ENCODE data around the gene PXT1.
A peak's percentile ranks its signal among the peaks of the same experiment; 100 is the strongest.
"Not testable (repeated sequence)": the region's sequence is repeated elsewhere in the genome, so short reads cannot be mapped to it uniquely, and the experiment has no call there.

PXT1 gene

DNA sequence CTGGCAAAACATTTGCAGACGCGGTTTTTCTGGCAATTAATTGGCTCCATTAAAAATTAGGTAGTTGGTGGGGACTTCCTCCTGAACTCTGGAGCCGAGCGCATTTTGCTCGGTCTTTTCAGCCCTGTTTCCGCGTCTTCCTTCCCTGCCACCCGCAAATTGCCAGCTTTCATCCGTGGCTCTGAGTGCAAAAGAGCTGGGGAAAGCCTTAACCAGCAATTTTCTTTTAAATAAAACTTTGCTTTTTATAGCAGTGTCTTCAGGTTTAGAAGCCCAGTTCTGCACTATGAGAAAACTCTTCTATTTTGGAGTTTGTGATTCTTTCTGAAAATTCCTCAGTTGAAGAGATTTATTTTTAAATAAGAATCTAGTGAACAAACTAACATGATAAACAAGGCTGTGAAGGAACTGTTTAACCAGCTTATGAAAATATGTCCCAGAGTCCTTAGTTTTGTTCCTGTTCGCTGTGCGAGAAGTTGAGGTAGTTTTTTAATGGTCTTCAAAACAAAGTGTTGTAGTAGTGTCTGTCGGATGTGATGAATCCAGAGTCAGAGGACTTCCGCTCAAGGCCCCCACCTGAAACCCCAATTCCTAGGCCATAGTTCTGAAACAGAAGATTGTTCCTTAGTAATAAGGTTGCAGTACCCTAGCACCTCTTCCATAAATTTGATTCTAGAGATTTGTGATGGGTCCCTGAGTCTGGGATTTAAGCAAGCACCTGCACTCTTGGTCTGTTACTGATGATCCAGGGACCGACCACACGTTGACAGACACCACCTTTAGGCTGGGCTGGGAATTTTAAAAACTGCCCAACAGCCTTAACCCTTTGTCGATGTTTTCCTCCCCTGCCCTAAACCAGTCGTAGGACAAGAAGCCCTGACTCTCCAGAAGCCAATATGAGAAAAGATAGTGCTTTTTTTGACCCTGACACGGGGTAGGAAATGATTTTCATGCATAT lies 1.1 kb upstream of the PXT1 start:
- DNase-seq (ENCODE audit: low read depth in 2 of 2) = no peak

DNA sequence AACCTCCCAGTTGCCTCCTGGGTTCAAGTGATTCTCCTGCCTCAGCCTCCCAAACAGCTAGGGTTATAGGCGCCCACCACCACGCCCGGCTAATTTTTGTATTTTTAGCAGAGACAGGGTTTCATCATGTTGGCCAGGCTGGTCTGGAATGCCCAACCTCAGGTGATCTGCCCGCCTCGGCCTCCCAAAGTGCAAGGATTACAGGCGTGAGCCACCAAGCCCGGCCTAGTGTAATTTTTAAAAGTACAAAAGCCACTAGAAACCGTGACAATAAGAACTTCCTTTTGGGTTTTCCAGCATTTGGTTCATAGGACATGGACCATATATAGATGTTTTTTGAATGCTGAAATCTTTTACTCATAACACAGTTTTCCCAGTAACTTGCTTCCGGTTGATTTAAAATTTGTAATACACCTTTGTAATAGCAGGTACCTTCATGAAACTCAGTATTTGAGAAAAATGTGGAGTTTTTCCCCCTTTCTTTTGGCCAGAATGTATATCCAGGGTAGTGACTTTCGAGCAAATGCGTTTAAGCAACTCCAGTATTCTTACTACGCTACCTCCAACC lies 467 bp downstream of the PXT1 start:
- DNase-seq (ENCODE audit: low read depth in 2 of 2) = no peak

DNA sequence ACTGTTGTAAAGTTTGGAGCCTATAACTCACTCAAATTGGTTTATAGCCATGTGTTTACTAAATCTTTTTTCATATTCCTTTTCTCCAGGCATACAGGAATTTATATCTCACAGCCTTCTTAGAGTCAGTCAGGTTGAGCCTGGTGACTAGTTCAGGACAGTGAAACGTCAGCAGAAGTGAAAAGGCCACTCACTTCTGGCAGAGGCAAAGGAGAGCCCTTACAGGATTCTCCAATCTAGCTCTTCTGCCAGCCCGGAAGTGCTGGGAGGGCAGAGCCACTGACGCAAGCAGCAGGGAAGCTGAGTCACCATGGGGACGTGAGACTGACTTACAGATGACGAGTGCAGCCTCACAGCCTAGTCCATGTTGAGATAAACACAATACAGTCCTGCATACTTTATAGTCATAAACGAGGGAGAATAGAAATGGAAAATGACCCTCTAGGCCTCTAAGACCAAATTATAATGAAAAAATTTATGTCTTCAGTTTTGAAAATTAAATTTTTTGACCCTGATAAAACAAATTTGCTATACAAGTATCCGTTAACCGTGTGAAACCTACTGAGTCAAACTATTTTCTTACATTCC lies 1.3 kb downstream of the PXT1 start:
- DNase-seq (ENCODE audit: low read depth in 2 of 2) = peak; percentile 68 to 78

DNA sequence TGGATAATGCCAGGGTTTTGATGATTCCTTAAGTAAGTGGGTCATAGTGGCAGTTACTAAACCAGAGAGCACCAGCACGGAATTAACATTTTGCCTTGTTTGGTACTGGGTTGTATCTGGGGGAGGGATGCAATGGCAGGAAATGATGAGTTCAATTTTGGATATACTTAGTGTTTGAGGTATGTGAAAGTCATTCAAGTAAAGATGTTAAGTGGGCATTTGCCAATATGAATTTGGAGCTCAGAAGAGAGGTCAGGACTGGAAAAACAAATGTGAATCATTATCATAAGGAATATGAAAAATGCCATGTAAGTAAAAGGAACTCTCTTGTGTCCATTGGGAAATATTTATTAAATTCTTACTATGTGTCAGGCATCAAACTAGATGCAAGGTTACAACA lies 6.2 kb downstream of the PXT1 start:
- no peak for DNase-seq (ENCODE audit: low read depth in 2 of 2)

DNA sequence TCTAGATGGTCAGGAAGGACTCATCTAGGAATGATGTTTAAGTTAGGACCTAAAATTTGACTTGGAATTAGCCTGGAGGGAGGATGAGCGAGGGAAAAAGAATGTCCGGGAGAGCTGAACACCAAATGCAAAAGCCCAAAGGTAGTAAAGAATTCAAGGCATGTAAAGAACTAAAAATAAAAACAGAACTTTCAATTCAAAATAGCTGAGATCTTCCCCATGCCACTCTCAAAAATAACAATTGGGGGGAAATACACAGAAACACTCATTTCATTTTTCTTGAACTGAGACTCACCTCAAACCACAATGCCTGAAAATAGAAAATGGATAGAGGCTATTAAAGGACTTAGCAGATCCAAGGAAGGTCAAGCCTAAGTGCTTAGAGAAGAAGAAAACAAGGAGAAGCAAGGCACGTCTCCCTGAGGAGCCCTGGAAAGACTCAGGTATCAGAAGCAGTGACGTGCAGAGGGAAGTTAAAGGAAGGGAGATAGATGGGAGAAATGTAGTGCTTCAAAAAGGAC lies 10.4 kb downstream of the PXT1 start:
- DNase-seq (ENCODE audit: low read depth in 2 of 2) = no peak

DNA sequence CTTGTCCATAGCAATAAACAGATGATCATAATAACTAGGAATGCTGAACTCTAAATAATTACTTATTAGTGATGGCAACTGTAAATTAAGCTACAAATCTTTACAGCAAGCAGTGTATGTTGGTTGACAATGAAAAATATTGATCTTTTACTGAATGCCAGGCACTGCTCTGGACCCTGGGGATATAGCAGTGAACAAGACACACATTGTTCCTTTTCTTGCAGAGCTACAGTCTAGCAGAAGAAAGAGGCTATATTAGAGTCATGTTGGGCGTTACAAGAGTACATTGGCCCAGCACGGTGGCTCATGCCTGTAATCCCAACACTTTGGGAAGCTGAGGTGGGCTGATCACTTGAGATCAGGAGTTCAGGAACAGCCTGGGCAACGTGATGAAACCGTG lies 11.5 kb downstream of the PXT1 start:
- no peak for DNase-seq (ENCODE audit: low read depth in 2 of 2)

DNA sequence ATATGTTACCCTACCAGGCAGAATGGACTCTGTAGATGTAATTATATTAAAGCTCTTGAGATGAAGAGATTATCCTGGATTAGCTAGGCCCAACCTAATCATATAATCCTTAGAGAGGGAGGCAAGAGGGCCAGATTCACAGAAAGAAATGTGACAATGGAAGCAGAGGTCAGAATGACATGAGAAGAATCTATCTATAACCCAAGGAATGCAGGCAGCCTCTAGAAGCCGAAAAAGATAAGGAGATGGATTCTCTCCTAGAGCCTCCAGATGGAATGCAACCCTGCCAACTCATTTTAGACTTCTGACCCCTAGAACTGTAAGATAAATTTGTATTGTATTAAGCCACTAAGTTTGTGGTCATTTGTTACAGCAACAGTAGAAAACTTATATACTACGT lies 12.3 kb downstream of the PXT1 start:
- no peak for DNase-seq (ENCODE audit: low read depth in 2 of 2)

DNA sequence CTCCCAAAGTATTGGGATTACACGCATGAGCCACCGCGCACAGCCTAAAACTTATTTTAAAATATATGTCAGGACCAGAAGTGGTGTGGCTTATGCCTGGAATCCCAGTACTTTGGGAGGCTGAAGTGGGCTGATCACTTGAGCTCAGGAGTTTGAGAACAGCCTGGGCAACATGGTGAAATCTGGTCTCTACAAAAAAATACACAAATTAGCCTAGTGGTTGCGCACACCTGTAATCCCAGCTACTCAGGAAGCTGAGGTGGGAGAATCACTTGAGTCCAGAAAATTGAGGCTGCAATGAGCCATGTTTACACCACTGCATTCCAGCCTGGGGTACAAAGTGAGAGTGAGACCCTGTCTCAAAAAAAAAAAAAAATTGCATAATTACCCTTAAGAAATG lies 13.7 kb downstream of the PXT1 start:
- no peak for DNase-seq (ENCODE audit: low read depth in 2 of 2)

DNA sequence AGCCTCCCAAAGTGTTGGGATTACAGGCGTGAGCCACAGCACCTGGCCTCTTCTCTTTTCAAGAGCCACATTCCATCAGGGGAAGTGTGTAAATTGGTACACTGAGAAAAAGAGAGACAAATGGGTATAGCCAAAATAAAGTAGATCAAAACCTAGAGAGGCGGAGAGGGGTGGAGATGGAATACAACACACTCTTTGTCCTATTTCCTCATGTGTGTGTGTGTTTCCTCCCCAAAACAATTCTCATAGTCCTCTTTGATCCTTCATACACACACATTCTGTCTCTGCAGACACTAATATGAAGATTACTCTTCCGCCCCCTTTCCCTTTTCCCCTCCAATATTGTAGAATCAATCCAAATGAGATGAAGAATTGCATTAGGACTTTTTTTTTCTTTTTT lies 16.0 kb downstream of the PXT1 start:
- DNase-seq (ENCODE audit: low read depth in 2 of 2) = no peak

DNA sequence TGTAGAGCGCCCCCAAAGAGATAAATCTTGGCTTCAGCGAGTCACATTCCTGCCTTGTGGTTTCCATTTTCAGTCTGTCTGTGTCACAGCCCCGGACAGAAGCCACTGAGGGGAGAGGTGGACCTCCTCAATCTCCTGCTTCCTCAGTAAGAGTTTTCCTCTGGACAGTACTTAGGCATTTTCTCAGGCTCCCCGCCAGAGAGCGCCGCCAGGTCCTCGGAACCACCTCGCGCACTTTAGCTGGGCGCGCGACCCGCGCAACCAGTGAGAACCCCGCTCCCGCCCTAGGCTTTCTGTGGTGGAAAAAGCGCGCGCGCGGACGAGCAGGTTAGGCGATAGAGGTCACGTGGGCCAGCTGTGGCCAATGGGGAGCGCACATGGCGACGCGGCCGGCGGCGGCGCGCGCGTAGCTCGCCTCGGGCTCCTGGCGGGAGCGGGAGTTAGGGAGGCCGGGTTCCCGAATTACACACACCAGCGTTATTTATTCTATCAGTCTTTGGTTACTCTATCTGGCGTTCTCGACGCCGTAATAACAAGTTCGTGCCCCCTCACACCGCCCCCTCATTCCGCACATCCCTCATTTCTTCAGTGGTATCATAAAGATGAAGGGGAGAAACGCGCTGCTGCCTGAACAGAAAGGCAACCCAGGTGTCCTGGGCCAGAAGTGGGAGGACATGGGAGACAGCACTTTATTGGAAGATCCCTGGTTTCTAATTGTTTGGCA lies 19.4 kb downstream of the PXT1 start:
- peak; percentile 97 for DNase-seq (ENCODE audit: low read depth in 2 of 2)

DNA sequence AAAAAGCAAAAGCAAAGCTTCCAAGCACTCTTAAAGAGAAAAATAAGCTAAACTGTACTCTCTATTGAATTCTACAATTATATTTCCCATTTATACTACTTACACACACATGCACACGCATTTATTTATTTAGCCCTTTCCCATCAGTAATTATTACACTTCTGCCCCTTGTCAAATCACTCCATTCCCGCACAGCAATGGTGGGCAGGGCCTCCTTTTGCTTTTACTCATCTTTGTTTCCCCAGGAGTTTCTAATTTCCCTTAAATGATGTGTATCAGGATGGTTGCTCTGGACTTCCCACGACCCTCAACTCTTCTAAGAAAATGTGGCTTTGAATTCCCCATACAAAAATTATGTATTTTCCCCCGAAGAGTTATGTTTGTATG lies 19.9 kb downstream of the PXT1 start:
- DNase-seq (ENCODE audit: low read depth in 2 of 2) = no peak

DNA sequence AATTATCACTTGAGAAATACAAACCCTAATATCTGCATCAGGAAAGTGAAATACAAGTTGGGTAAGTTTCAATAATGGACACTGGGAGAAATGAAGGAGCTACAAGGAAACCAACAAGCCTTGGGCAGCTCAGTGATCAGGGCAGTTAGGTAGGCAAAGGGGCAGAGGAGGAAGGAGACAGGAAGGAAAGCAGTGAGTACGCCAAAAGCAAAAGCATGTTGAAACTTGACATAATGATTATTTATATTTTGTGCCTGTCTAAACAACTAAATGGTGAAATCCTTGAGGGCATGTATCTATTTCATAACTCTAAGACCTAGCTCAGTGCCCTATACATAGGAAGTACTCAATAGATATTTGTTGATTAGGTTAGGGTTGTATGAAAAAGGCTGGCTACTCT lies 23.3 kb downstream of the PXT1 start:
- no peak for DNase-seq (ENCODE audit: low read depth in 2 of 2)

DNA sequence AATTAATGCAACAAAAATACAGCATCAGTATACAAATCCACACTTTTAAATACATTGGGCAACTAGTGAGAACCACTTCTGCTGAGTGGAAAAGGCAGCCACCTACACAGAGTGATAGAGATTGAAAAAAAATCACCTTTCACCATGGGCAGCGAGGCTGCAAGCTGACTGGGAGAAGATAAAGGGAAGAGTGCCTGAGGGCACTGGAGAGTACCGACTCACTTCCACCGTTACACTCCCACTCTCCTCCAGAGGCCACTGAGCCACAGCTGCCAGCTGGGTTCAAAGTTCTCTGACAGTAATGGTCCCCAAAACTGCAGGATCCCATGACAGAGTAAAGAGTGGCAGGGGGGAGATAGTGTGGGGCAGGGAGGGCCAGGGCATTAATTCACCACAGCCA lies 24.1 kb downstream of the PXT1 start:
- DNase-seq (ENCODE audit: low read depth in 2 of 2) = no peak

DNA sequence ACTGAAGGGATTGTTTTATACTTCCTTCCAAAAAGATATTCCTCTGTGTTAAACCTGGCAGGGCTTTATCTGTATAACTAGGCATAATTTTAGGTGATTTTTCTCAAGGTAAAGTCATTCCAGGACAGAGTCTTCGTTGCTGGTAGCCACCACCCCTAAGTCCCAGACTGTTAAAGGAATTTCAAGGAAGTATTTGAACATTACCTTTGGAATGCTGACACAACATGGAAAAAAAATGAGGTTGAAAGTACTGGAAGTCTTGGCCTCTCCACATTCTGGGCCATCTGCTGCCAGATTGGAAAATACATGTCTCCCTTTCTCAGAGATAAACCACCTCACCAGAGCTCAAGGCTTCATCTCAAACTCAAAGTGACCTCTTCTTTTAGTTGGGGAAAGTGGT lies 28.2 kb downstream of the PXT1 start:
- DNase-seq (ENCODE audit: low read depth in 2 of 2) = no peak

DNA sequence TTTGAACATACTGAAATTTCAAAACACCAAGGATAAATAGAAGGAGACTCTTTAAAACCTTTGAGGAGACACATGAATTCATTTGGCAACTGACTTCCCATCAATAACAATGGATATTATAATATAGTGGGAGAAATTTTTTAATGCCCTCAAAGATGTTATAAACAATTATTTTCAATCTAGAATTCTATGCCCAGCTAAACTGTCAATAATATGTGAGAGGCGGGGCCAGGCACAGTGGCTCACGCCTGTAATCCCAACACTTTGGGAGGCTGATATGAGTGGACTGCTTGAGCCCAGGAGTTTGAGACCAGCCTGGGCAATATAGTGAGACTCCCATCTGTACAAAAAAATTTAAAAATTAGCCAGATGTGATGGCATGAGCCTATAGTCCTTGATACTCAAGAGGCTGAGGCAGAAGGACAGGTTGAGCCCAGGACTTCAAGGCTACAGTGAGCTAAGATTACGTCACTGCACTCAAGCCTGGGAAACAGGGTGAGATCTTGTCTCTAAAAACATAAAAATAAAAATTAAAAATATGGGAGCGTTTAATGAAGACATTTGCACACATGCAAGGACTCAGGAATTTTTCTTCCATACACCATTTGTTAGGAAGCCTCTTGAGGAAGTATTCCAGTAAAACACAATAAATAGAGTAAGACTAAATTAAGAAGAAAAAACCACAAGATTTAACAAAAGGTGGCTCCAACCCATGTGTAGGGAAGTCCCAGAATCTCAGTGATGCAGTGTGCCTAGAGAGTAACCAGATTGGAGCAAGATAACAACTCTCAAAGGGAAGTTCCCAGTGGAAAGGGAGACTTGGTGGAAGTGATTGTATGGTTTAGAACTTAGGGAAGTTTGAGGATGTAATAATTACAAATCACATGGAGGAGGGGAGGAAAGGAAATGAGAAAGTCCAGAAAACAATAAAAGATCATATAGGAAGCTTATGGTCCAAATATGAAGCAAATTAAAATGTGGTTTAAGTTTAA lies 28.9 kb downstream of the PXT1 start:
- no peak for DNase-seq (ENCODE audit: low read depth in 2 of 2)

DNA sequence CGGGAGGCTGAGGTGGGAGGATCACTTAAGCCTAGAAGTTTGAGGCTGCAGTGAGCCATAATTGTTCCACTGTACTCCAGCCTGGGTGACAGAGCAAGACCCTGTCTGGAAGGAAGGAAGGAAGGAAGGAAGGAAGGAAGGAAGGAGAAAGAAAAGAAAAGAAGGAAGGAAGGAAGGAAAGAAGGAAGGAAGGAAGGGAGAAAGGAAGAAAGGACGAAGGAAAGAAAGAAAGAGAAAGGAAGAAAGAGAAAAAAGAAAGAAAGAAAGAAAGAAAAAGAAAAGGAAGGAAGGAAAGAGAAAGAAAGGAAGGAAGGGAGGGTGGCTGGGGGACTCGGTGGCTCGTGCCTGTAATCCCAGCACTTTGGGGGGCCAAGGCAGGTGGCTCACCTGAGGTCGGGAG lies 32.9 kb downstream of the PXT1 start:
- not testable (repeated sequence) for DNase-seq (ENCODE audit: low read depth in 2 of 2)

DNA sequence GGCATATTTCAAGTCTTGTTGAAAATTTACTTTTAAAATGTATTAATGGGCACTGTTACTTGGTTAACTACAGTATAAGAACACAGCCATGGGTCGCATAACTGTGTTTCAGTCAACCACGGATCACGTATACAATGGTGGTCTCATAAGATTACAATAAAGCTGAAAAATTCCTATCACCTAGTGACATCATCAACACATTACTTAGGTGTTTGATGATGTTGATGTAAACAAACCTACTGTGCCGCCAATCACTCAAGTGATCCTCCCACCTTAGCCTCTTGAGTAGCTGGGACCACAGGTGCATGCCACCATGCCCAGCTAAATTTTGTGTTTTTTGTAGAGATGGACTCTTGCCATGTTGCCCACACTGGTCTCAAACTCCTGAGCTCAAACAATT lies 38.5 kb downstream of the PXT1 start:
- no peak for DNase-seq (ENCODE audit: low read depth in 2 of 2)

DNA sequence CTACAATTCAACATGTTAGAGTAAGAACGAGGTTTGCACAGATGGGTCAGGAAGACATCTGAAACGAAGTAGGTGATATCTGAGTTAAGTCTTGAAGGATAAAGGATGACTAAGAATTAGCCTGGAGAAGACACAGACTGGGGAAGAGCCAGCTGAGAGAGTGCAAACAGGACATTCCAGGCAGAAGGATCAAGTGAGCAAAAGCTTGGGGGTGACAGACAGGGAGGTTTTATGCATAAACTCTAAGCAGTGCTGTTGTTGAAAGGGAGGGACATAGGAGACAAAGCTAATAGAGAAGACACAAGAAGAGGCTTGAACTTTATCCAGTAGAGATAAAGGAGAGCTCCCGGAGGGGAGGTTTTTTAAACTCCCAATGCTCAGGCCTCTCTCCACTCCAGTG lies 40.2 kb downstream of the PXT1 start:
- no peak for DNase-seq (ENCODE audit: low read depth in 2 of 2)

DNA sequence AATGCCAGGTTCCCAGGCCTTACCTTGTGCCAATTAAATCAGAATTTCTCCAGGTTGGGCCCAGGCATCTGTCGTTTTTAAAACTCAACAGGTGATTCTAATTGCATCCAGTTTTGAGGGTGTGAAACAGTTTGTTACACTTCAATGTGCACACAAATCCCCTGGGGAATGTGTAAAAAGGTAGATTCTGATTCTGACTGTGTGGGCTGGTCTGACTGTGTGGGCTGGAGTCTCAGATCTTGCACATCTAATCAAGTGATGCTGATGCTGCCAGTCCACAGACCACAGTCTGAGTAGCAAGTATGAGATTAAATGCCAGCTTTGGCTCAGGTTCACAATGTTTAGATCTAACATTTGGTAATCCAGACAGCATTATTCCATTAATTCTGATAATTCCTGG lies 42.7 kb downstream of the PXT1 start:
- DNase-seq (ENCODE audit: low read depth in 2 of 2) = no peak

DNA sequence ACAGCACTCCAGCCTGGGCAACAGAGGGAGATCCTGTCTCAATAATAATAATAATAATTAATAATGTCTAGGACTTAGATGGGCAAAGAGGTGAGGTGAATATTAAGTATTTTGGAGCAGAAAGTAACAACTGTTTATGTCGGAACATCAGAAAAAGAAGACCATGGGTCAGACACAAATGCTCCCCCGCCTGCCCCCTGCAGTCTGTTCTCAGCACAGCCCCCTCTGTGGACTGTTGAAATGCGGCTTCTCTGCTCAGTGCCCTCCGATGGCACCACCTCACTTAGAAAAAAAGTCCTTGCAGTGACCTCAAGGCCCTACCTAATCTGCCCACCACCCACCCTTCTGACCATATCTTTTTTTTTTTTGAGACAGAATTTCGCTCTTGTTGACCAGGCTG lies 50.0 kb downstream of the PXT1 start:
- no peak for DNase-seq (ENCODE audit: low read depth in 2 of 2)

DNA sequence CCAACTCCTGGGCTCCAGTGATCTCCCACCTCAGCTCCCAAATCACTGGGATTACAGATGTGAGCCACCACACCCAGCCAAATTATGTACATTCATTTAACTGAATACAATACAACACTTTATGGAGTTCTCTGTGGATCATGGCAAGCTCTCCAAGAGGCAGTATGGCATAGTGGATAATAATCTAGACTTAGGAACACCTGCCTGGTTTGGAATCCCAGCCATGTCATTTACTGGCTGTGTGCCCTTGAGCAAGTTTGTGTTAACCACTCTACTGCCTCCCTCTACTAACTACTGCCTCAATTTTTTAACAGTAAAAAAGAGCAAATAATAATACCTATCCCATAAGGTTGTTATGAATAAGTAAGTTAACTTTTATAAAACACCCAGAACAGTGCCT lies 53.3 kb downstream of the PXT1 start:
- DNase-seq (ENCODE audit: low read depth in 2 of 2) = no peak
